GM12878 (cell line): Measurements from ENCODE around the gene DDX10. TPM values are rescaled to one million over a fixed set of nuclear protein-coding genes. Genes with fewer than 3 reads are reported as not detected.

Experiments used
- ATAC-seq: fragments of 200-7000 bp; cut with Tn5 transposase; 3 replicates; pipeline ENCODE4 v1.9.1; 2020; ENCODE audit warnings: mild to moderate bottlenecking, moderate library complexity
- BruUV-seq: library from RNA; stranded (reverse); fragments of 400-500 nt; replicated peaks from 2 replicates; lab custom pipeline; 2021; lab: Mats Ljungman, UMichigan
- CTCF ChIA-PET: fragments of 300-600 bp; sonication (Branson Sonifier 250); formaldehyde crosslinking; extraction: SDS; loops from one replicate; lab custom pipeline; 2021; ENCODE audit warnings: inconsistent platforms; lab: Yijun Ruan, JAX
- POLR2A ChIA-PET: fragments of 350-600 bp; formaldehyde crosslinking; extraction: SDS; loops from one replicate; lab custom pipeline; 2021; ENCODE audit warnings: inconsistent platforms; lab: Charles Lee
- RAD21 ChIA-PET: fragments of 300-600 bp; sonication (Branson Sonifier 250); formaldehyde crosslinking; loops from one replicate; lab custom pipeline; 2023; ENCODE audit warnings: antibody characterized with exemption; ENCODE audit not compliant: unreplicated experiment; lab: Charles Lee
- SMC1A ChIA-PET: fragments of 300-600 bp; sonication (Branson Sonifier 250); formaldehyde crosslinking; loops from one replicate; lab custom pipeline; 2023; ENCODE audit not compliant: unreplicated experiment, uncharacterized antibody; lab: Charles Lee
- DNase-seq: peaks from one replicate; pipeline ENCODE4 v3.0.0-alpha.2; 2011; ENCODE audit warnings: low read depth, low spot score
- FAIRE-seq: peaks from 3 replicates; lab custom pipeline; 2011; peaks lifted over from hg19 to GRCh38; lab: Jason Lieb, UNC
- H2AFZ ChIP-seq: 2 replicates; pipeline ENCODE4 v1.6.0; 2011; ENCODE audit warnings: low read depth, low read length, control low read depth; ENCODE audit not compliant: control insufficient read depth
- H3K27ac ChIP-seq: 2 replicates; pipeline ENCODE4 v1.5.1; 2011; ENCODE audit warnings: control low read depth; ENCODE audit not compliant: control insufficient read depth, insufficient read depth
- H3K27me3 ChIP-seq, 2 experiments: replicated peaks in 1 of 2; 2 replicates each; pipeline versions ENCODE4 v1.6.0 to v1.6.1; 2011; ENCODE audit warnings: low read length in 1 of 2; ENCODE audit not compliant: control insufficient read depth in 2 of 2, insufficient read depth in 2 of 2
- H3K36me3 ChIP-seq, 2 experiments: 2 replicates each; pipeline ENCODE4 v1.5.1; 2011; ENCODE audit warnings: low read length in 1 of 2; ENCODE audit not compliant: control insufficient read depth in 2 of 2, insufficient read depth in 2 of 2
- H3K4me1 ChIP-seq: 2 replicates; pipeline ENCODE4 v1.6.1; 2011; ENCODE audit warnings: mild to moderate bottlenecking, low read length, moderate library complexity, mixed read lengths; ENCODE audit not compliant: control insufficient read depth, insufficient read depth
- H3K4me2 ChIP-seq: 2 replicates; pipeline ENCODE4 v1.6.0; 2011; ENCODE audit warnings: control low read depth; ENCODE audit not compliant: control insufficient read depth, insufficient read depth
- H3K4me3 ChIP-seq: fragments of 200-600 bp; sonication (generic); 2 replicates; pipeline ENCODE4 v1.5.1; 2016
- H3K79me2 ChIP-seq: 2 replicates; pipeline ENCODE4 v1.6.0; 2011; ENCODE audit warnings: low read length; ENCODE audit not compliant: control insufficient read depth, insufficient read depth
- H3K9ac ChIP-seq: 2 replicates; pipeline ENCODE4 v1.8.0; 2011; ENCODE audit warnings: low read length, control low read depth, mixed read lengths; ENCODE audit not compliant: control insufficient read depth, insufficient read depth
- H3K9me3 ChIP-seq: replicated peaks from 3 replicates; pipeline ENCODE4 v1.5.1; 2011; ENCODE audit warnings: mild to moderate bottlenecking, low read length; ENCODE audit not compliant: control insufficient read depth, insufficient read depth
- H4K20me1 ChIP-seq: 2 replicates; pipeline ENCODE4 v1.6.0; 2011; ENCODE audit not compliant: control insufficient read depth, insufficient read depth
- BACH1 ChIP-seq: fragments of 450-650 bp; IDR thresholded peaks from 2 replicates; pipeline ENCODE4 v1.6.1; 2017; ENCODE audit warnings: mild to moderate bottlenecking, borderline replicate concordance
- CBFB ChIP-seq: IDR thresholded peaks from 2 replicates; pipeline ENCODE4 v1.6.1; 2016; ENCODE audit warnings: antibody characterized with exemption, low read depth
- FOXK2 ChIP-seq: fragments of 450-650 bp; IDR thresholded peaks from 2 replicates; pipeline ENCODE4 v1.6.1; 2017; ENCODE audit warnings: mild to moderate bottlenecking, moderate library complexity
- IRF5 ChIP-seq: fragments of 450-650 bp; IDR thresholded peaks from 2 replicates; pipeline ENCODE4 v1.6.1; 2017; ENCODE audit warnings: borderline replicate concordance
- NBN ChIP-seq: fragments of 450-650 bp; IDR thresholded peaks from 2 replicates; pipeline ENCODE4 v1.6.1; 2016
- NFXL1 ChIP-seq: fragments of 450-650 bp; IDR thresholded peaks from 2 replicates; pipeline ENCODE4 v1.6.1; 2017; ENCODE audit warnings: antibody characterized with exemption, mild to moderate bottlenecking, borderline replicate concordance
- PBX3 ChIP-seq: IDR thresholded peaks from 2 replicates; pipeline ENCODE4 v1.6.1; 2011; ENCODE audit warnings: mild to moderate bottlenecking, low read depth, low read length, moderate library complexity; ENCODE audit not compliant: insufficient replicate concordance
- RFX5 ChIP-seq: IDR thresholded peaks from 2 replicates; pipeline ENCODE4 v1.6.1; 2011; ENCODE audit warnings: low read depth, low read length, improper control_type of control experiment
- WGBS: methylation state at CpG from one replicate; pipeline ENCODE4 v1.1.6; 2016; ENCODE audit warnings: low lambda C conversion rate; ENCODE audit not compliant: insufficient replicate concordance, insufficient coverage; ENCODE audit errors: missing lambda C conversion rate; 5-methylcytosine and 5-hydroxymethylcytosine counted together
- in situ Hi-C: fragments of 300-500 bp; cut with MboI; formaldehyde crosslinking; loops from 9 replicates; pipeline ENCODE4 v1.14.3; 2018; ENCODE audit warnings: mixed read lengths
- intact Hi-C: fragments of 100-400 bp; cut with micrococcal nuclease; formaldehyde crosslinking; loops from one replicate; pipeline ENCODE4 v1.14.2; 2022; ENCODE audit not compliant: unreplicated experiment
- polyA plus RNA-seq, 11 experiments: library from polyadenylated mRNA; depleted of rRNA in 4 of 11; unstranded in 6 of 11; stranded (reverse) in 5 of 11; fragments of >200 nt; fragmentation: Nextera tagmentation in 4 of 11; fragmentation: Illumina TruSeq in 1 of 11; extraction: Ambion mirVana in 4 of 11; extraction: Trizol in 1 of 11; gene quantifications; 1 replicate in 1 of 11; 2 replicates in 10 of 11; pipeline versions ENCODE4 v1.2.1 to v1.2.3, GENCODE V29; 2011 to 2016; ENCODE audit warnings: inconsistent platforms in 2 of 11, missing spikeins in 2 of 11, low read depth in 1 of 11
- total RNA-seq, 4 experiments: library from RNA; depleted of rRNA in 3 of 4; stranded (reverse); fragments of >200 nt in 3 of 4; fragmentation: Illumina TruSeq in 1 of 4; extraction: Trizol in 1 of 4; gene quantifications; 2 replicates each; pipeline versions ENCODE4 v1.2.1 to v1.2.3, GENCODE V29; 2013 to 2021

The DDX10 gene
- total and polyA plus RNA-seq, 10 of the 15 experiments (the other 5 are each of a cell fraction or from before 2014, with no cell fraction given) = 20.9 to 51.5 (median 31.9) TPM

- no peak overlapping the region for H3K4me2 ChIP-seq
- H3K4me1 ChIP-seq = no peaks in the 10 kb centered on the region
- no peak overlapping the region for H3K9ac ChIP-seq
- TF ChIP-seq FOXK2 = no peak
- TF ChIP-seq NFXL1 = no peak
- no peak for TF ChIP-seq BACH1
- TF ChIP-seq RFX5 = no peak
- TF ChIP-seq CBFB = no peak
- TF ChIP-seq IRF5 = no peak
- TF ChIP-seq NBN = no peak
- no peak for TF ChIP-seq PBX3
- in situ Hi-C loops (no loop called here), intact Hi-C loops (no loop called here)
- H3K27me3 ChIP-seq = no peaks in the 10 kb centered on the region
- H2AFZ ChIP-seq = no peak overlapping the region
- no peaks in the 10 kb centered on the region for H4K20me1 ChIP-seq
- ChIA-PET POLR2A (no interaction called here), RAD21 (no interaction called here), CTCF (interaction anchor here (0.6 to 1.6 kb wide), 2 partner anchors 18 to 21 kb away, joined by 3 to 4 read pairs; no protein-coding TSS in a partner anchor), SMC1A (interaction anchor here (1.0 kb wide), 1 partner anchor 38 kb away, joined by 3 read pairs; no protein-coding TSS in a partner anchor)
- H3K27ac ChIP-seq = no peak overlapping the region
- FAIRE-seq = no peak
- H3K9me3 ChIP-seq = no peaks in the 10 kb centered on the region
- no TSS peak for BruUV-seq
- DNase-seq = no peak
- WGBS = 63% methylated on average over 2 of the region's 2 CpGs
- no peak overlapping the region for H3K4me3 ChIP-seq
- H3K79me2 ChIP-seq = no peaks in the 10 kb centered on the region
- ATAC-seq = no peak
- no peaks in the 10 kb centered on the region for H3K36me3 ChIP-seq
Observed at GRCh38 chr11:108813086-108813485, 148.2 kb downstream of the DDX10 start.
